GM12878 (cell line): ENCODE results near the gene LSM7. TPM values are rescaled to one million over a fixed set of nuclear protein-coding genes. Genes with fewer than 3 reads are reported as not detected.
A peak's percentile ranks its signal among the peaks of the same experiment; 100 is the strongest.

Experiments used
- ATAC-seq: fragments of 200-7000 bp; cut with Tn5 transposase; 3 replicates; pipeline ENCODE4 v1.9.1; 2020; ENCODE audit warnings: mild to moderate bottlenecking, moderate library complexity
- BruUV-seq: library from RNA; stranded (reverse); fragments of 400-500 nt; replicated peaks from 2 replicates; lab custom pipeline; 2021; lab: Mats Ljungman, UMichigan
- CTCF ChIA-PET: fragments of 300-600 bp; sonication (Branson Sonifier 250); formaldehyde crosslinking; extraction: SDS; loops from one replicate; lab custom pipeline; 2021; ENCODE audit warnings: inconsistent platforms; lab: Yijun Ruan, JAX
- POLR2A ChIA-PET: fragments of 350-600 bp; formaldehyde crosslinking; extraction: SDS; loops from one replicate; lab custom pipeline; 2021; ENCODE audit warnings: inconsistent platforms; lab: Charles Lee
- RAD21 ChIA-PET: fragments of 300-600 bp; sonication (Branson Sonifier 250); formaldehyde crosslinking; loops from one replicate; lab custom pipeline; 2023; ENCODE audit warnings: antibody characterized with exemption; ENCODE audit not compliant: unreplicated experiment; lab: Charles Lee
- SMC1A ChIA-PET: fragments of 300-600 bp; sonication (Branson Sonifier 250); formaldehyde crosslinking; loops from one replicate; lab custom pipeline; 2023; ENCODE audit not compliant: unreplicated experiment, uncharacterized antibody; lab: Charles Lee
- DNase-seq: peaks from one replicate; pipeline ENCODE4 v3.0.0-alpha.2; 2011; ENCODE audit warnings: low read depth, low spot score
- FAIRE-seq: peaks from 3 replicates; lab custom pipeline; 2011; peaks lifted over from hg19 to GRCh38; lab: Jason Lieb, UNC
- H2AFZ ChIP-seq: 2 replicates; pipeline ENCODE4 v1.6.0; 2011; ENCODE audit warnings: low read depth, low read length, control low read depth; ENCODE audit not compliant: control insufficient read depth
- H3K27ac ChIP-seq: 2 replicates; pipeline ENCODE4 v1.5.1; 2011; ENCODE audit warnings: control low read depth; ENCODE audit not compliant: control insufficient read depth, insufficient read depth
- H3K27me3 ChIP-seq, 2 experiments: replicated peaks in 1 of 2; 2 replicates each; pipeline versions ENCODE4 v1.6.0 to v1.6.1; 2011; ENCODE audit warnings: low read length in 1 of 2; ENCODE audit not compliant: control insufficient read depth in 2 of 2, insufficient read depth in 2 of 2
- H3K36me3 ChIP-seq, 2 experiments: 2 replicates each; pipeline ENCODE4 v1.5.1; 2011; ENCODE audit warnings: low read length in 1 of 2; ENCODE audit not compliant: control insufficient read depth in 2 of 2, insufficient read depth in 2 of 2
- H3K4me1 ChIP-seq: 2 replicates; pipeline ENCODE4 v1.6.1; 2011; ENCODE audit warnings: mild to moderate bottlenecking, low read length, moderate library complexity, mixed read lengths; ENCODE audit not compliant: control insufficient read depth, insufficient read depth
- H3K4me2 ChIP-seq: 2 replicates; pipeline ENCODE4 v1.6.0; 2011; ENCODE audit warnings: control low read depth; ENCODE audit not compliant: control insufficient read depth, insufficient read depth
- H3K4me3 ChIP-seq: fragments of 200-600 bp; sonication (generic); 2 replicates; pipeline ENCODE4 v1.5.1; 2016
- H3K79me2 ChIP-seq: 2 replicates; pipeline ENCODE4 v1.6.0; 2011; ENCODE audit warnings: low read length; ENCODE audit not compliant: control insufficient read depth, insufficient read depth
- H3K9ac ChIP-seq: 2 replicates; pipeline ENCODE4 v1.8.0; 2011; ENCODE audit warnings: low read length, control low read depth, mixed read lengths; ENCODE audit not compliant: control insufficient read depth, insufficient read depth
- H3K9me3 ChIP-seq: replicated peaks from 3 replicates; pipeline ENCODE4 v1.5.1; 2011; ENCODE audit warnings: mild to moderate bottlenecking, low read length; ENCODE audit not compliant: control insufficient read depth, insufficient read depth
- H4K20me1 ChIP-seq: 2 replicates; pipeline ENCODE4 v1.6.0; 2011; ENCODE audit not compliant: control insufficient read depth, insufficient read depth
- BCL3 ChIP-seq: IDR thresholded peaks from 2 replicates; pipeline ENCODE4 v1.6.1; 2011; ENCODE audit warnings: borderline replicate concordance, low read depth, mild to moderate bottlenecking, moderate library complexity, low read length; ENCODE audit not compliant: insufficient read depth, poor library complexity, severe bottlenecking
- STAT1 ChIP-seq: fragments of 450-650 bp; conservative IDR thresholded peaks from 2 replicates; pipeline ENCODE4 v1.6.1; 2014; ENCODE audit warnings: antibody characterized with exemption, mild to moderate bottlenecking
- WGBS: methylation state at CpG from one replicate; pipeline ENCODE4 v1.1.6; 2016; ENCODE audit warnings: low lambda C conversion rate; ENCODE audit not compliant: insufficient replicate concordance, insufficient coverage; ENCODE audit errors: missing lambda C conversion rate; 5-methylcytosine and 5-hydroxymethylcytosine counted together
- in situ Hi-C: fragments of 300-500 bp; cut with MboI; formaldehyde crosslinking; loops from 9 replicates; pipeline ENCODE4 v1.14.3; 2018; ENCODE audit warnings: mixed read lengths
- intact Hi-C: fragments of 100-400 bp; cut with micrococcal nuclease; formaldehyde crosslinking; loops from one replicate; pipeline ENCODE4 v1.14.2; 2022; ENCODE audit not compliant: unreplicated experiment
- polyA plus RNA-seq, 11 experiments: library from polyadenylated mRNA; depleted of rRNA in 4 of 11; unstranded in 6 of 11; stranded (reverse) in 5 of 11; fragments of >200 nt; fragmentation: Nextera tagmentation in 4 of 11; fragmentation: Illumina TruSeq in 1 of 11; extraction: Ambion mirVana in 4 of 11; extraction: Trizol in 1 of 11; gene quantifications; 1 replicate in 1 of 11; 2 replicates in 10 of 11; pipeline versions ENCODE4 v1.2.1 to v1.2.3, GENCODE V29; 2011 to 2016; ENCODE audit warnings: inconsistent platforms in 2 of 11, missing spikeins in 2 of 11, low read depth in 1 of 11
- total RNA-seq, 4 experiments: library from RNA; depleted of rRNA in 3 of 4; stranded (reverse); fragments of >200 nt in 3 of 4; fragmentation: Illumina TruSeq in 1 of 4; extraction: Trizol in 1 of 4; gene quantifications; 2 replicates each; pipeline versions ENCODE4 v1.2.1 to v1.2.3, GENCODE V29; 2013 to 2021

The LSM7 gene
- total and polyA plus RNA-seq, 10 of the 15 experiments (the other 5 are each of a cell fraction or from before 2014, with no cell fraction given), result 24.4 to 424 (median 217) TPM

DNA sequence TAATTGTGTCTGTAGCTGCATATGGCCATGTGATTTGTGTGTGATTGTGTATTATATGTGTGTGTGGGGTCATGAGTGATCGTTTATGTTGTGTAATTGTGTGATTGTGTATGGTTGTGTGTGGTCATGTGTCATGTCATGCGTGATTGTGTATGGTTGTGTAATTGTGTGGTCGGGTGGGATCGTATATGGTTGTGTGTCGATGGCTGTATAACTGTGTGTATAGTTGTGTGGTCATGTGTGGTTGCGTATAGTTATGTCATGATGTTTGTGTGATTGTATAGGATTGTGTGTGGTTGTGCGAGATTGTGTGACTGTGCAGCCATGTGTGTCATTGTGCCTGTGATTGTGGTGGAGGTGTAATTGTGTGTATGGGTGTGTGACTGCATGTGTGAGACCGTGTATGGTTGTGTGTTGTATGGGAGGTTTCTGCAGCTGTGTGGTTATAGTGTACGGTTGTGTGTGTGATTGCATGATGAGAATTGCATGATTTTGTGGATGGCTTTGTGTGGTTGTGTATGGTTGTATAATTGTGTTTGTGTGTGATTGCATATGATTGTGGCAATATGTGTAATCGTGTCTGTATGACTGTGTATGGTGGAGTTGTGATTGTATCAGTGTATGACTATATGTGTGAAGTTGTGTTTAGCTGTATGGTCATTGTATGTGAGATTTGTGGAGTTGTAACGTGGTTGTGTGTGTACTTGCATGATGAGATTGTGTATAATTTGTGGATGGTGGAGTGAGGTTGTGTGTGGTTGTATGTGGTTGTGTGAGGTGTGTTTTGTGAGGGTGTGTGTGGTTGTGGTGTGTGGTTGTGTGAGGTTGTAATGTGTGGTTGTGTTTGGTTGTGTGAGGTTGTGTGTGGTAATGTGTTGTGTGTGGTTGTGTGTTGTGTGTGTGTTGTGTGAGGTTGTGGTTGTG is 33.9 kb upstream of the LSM7 start:
- POLR2A ChIA-PET, result no interaction called here
- TF ChIP-seq BCL3 (peak; percentile 89), STAT1 (no peak)
- CTCF ChIA-PET, result no interaction called here
- intact Hi-C loops (no loop called here), in situ Hi-C loops (no loop called here)
- SMC1A ChIA-PET, result no interaction called here
- Histone ChIP-seq H3K27ac (no peak overlapping the region), H3K4me1 (no peaks in the 10 kb centered on the region), H3K79me2 (no peaks in the 10 kb centered on the region), H3K9ac (no peak overlapping the region), H3K9me3 (no peaks in the 10 kb centered on the region; the same call in 2 of the 3 replicates), H3K36me3 (no peaks in the 10 kb centered on the region), H3K4me3 (no peak overlapping the region), H3K27me3 (no peaks in the 10 kb centered on the region), H3K4me2 (no peak overlapping the region), H2AFZ (no peak overlapping the region), H4K20me1 (no peaks in the 10 kb centered on the region)
- RAD21 ChIA-PET, result no interaction called here
- no peak for DNase-seq
- no TSS peak for BruUV-seq
- no peak for FAIRE-seq
- ATAC-seq, result no peak
- 66% methylated on average over 11 of the region's 11 CpGs for WGBS
